T-helper 2 cell treated with Interferon-gamma antibody and Interleukin-4, amounts not matched to agents 5 μg/mL and 100 μg/mL, for 36 hours (primary cell): ENCODE measurements around the gene CAD.
"Not testable (repeated sequence)": the region's sequence is repeated elsewhere in the genome, so short reads cannot be mapped to it uniquely, and the experiment has no call there.

Source experiments
- DNase-seq: peaks from one replicate; pipeline ENCODE4 v3.0.0; 2021; ENCODE audit warnings: low spot score
- H3K27ac Mint-ChIP-seq: one replicate; pipeline ENCODE4 v1.8.0; 2021; ENCODE audit warnings: mild to moderate bottlenecking, mixed read lengths
- H3K27me3 Mint-ChIP-seq: one replicate; pipeline ENCODE4 v1.8.0; 2021; ENCODE audit warnings: low read depth, mixed read lengths
- H3K36me3 Mint-ChIP-seq: one replicate; pipeline ENCODE4 v1.8.0; 2021; ENCODE audit warnings: low read depth, mixed read lengths
- H3K4me1 Mint-ChIP-seq: one replicate; pipeline ENCODE4 v1.8.0; 2021; ENCODE audit warnings: low read depth, mixed read lengths
- H3K4me3 Mint-ChIP-seq: one replicate; pipeline ENCODE4 v1.8.0; 2022; ENCODE audit warnings: mild to moderate bottlenecking, moderate library complexity, mixed read lengths
- H3K9me3 Mint-ChIP-seq: one replicate; pipeline ENCODE4 v1.8.0; 2021; ENCODE audit warnings: mixed read lengths

Gene CAD

DNA sequence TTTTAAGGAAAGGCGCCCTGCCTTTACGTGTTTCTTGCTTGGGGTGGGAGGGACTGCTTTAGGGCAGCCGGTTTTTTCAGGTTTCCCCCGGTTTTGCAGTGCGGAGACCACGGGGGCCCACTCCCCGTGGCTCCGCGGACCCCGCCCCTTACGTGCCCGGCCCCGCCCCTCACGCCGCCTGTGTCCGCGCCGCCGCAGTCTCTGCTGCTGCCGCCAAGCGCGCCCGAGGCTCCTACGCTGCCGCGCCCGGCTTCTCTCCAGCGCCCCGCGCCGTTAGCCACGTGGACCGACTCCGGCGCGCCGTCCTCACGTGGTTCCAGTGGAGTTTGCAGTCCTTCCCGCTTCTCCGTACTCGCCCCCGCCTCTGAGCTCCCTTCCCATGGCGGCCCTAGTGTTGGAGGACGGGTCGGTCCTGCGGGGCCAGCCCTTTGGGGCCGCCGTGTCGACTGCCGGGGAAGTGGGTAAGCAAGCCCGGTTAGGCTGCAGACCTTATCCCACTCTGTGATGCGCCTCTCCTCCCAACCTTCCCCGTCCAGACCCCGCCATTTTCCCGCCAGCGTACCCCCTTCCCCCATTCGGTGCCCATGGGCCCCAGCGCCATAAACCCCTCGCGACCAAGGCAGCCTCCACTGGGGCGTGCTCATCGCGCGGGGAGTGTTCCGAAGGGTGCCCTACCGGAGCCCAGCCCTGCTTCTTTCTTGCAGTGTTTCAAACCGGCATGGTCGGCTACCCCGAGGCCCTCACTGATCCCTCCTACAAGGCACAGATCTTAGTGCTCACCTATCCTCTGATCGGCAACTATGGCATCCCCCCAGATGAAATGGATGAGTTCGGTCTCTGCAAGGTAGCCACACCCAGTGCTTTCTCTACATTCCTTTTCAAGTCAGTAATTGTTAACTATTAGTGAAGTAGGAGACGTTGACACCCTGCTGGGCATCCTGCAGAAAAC, at the start of gene CAD:
Gene CAD (plus strand): TSS at position 197 of the 949 bp plus-strand sequence. CDS start 183 bp downstream, at position 380.
- H3K27me3 Mint-ChIP-seq, result no peaks in the 10 kb centered on the region
- peaks cover 35% of the 10 kb centered on the region for H3K4me1 Mint-ChIP-seq
- no peaks in the 10 kb centered on the region for H3K9me3 Mint-ChIP-seq
- H3K36me3 Mint-ChIP-seq, result peaks cover 53% of the 10 kb centered on the region
- peak within 1 kb of the TSS; percentile 94 for H3K27ac Mint-ChIP-seq
- H3K4me3 Mint-ChIP-seq, result peak within 1 kb of the TSS; percentile 96
- peak; percentile 87 for DNase-seq

- peaks cover 4% of the 10 kb centered on the region for H3K4me1 Mint-ChIP-seq
- H3K36me3 Mint-ChIP-seq, result no peaks in the 10 kb centered on the region
- no peak overlapping the region for H3K4me3 Mint-ChIP-seq
- H3K27ac Mint-ChIP-seq, result no peak overlapping the region
- peaks cover 20% of the 10 kb centered on the region for H3K27me3 Mint-ChIP-seq
- no peaks in the 10 kb centered on the region for H3K9me3 Mint-ChIP-seq
- no peak for DNase-seq
These were observed 46.4 kb upstream of the CAD start for GRCh38 chr2:27170581-27171337.

DNA sequence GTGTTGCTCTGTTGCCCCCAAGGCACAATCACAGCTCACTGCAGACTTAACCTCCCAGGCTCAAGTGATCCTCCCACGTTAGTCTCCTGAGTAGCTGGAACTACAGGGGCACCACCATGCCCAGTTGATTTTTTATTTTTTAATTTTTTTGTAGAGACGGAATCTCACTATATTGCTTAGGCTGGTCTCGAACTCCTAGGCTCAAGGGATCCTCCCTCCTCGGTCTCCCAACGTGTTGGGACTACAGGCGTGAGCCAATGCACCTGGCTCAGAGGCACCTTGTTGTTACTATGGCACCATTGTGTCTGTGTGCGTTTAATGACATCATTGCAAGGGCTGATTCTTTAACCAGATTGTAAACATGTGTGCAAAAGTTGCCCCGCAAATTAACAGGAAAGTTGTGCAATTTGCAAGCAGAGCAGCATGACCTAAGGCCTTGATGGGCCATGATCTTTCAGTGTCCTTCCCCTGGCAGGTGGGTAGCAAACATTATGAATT, 45.8 kb upstream of the CAD start:
- H3K27me3 Mint-ChIP-seq, result peaks cover 23% of the 10 kb centered on the region
- peaks cover 4% of the 10 kb centered on the region for H3K4me1 Mint-ChIP-seq
- no peaks in the 10 kb centered on the region for H3K36me3 Mint-ChIP-seq
- no peak overlapping the region for H3K4me3 Mint-ChIP-seq
- H3K27ac Mint-ChIP-seq, result no peak overlapping the region
- no peaks in the 10 kb centered on the region for H3K9me3 Mint-ChIP-seq
- DNase-seq, result no peak

DNA sequence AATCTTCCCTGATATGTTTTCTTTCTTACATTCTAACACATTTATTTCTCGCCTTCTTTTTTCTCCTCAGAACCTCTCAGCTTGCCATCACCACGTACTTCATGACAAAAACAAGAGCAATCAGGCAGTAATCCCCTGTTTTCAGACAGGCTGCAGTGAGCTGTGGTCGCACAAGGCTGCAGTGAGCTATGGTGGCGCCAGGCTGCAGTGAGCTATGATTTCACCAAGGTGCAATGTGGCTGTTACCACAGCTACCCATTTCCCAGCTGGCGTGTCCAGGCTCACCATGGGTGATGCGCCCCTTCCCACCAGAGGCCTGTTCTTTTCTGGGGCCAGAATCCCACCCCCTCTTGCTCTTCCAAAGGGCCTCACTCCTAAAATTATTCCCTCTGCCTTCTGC, 42.5 kb upstream of the CAD start:
- Mint-ChIP-seq H3K27me3 (peaks cover 40% of the 10 kb centered on the region), H3K27ac (no peak overlapping the region), H3K4me3 (no peak overlapping the region), H3K36me3 (no peaks in the 10 kb centered on the region), H3K9me3 (no peaks in the 10 kb centered on the region), H3K4me1 (peaks cover 4% of the 10 kb centered on the region)
- no peak for DNase-seq

DNA sequence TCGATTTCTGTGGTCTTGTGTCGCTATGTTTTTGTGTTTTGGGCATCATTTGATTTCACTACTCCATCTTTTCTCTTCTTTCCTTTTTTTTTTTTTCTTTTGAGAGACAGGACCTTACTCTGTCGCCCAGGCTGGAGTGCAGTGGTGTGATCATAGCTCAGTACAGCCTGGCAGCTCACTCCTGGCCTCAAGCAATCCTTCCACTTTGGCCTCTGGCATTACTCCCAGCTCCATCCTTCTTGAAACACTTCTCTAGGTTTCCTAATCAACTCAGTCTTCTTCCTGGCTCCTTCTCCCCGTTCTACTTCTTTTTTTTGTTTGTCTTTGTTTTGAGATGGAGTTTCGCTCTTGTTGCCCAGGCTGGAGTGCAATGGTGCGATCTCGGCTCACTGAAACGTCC, 41.8 kb upstream of the CAD start:
- H3K4me3 Mint-ChIP-seq, result no peak overlapping the region
- peaks cover 42% of the 10 kb centered on the region for H3K27me3 Mint-ChIP-seq
- no peak overlapping the region for H3K27ac Mint-ChIP-seq
- no peaks in the 10 kb centered on the region for H3K36me3 Mint-ChIP-seq
- DNase-seq, result no peak
- peaks cover 1% of the 10 kb centered on the region for H3K4me1 Mint-ChIP-seq
- H3K9me3 Mint-ChIP-seq, result no peaks in the 10 kb centered on the region

- not testable (repeated sequence) for H3K27ac Mint-ChIP-seq, H3K4me3 Mint-ChIP-seq, H3K4me1 Mint-ChIP-seq, H3K9me3 Mint-ChIP-seq, H3K36me3 Mint-ChIP-seq, DNase-seq
- peaks cover 41% of the 10 kb centered on the region for H3K27me3 Mint-ChIP-seq
These were observed 41.4 kb upstream of the CAD start for GRCh38 chr2:27175781-27176180.

GRCh38 chr2:27177441-27178351, 39.5 kb upstream of the CAD start:
- Mint-ChIP-seq H3K27me3 (peaks cover 40% of the 10 kb centered on the region), H3K9me3 (no peaks in the 10 kb centered on the region), H3K27ac (no peak overlapping the region), H3K4me1 (no peaks in the 10 kb centered on the region), H3K4me3 (no peak overlapping the region), H3K36me3 (no peaks in the 10 kb centered on the region)
- DNase-seq, result no peak

GRCh38 chr2:27178469-27178868, 38.7 kb upstream of the CAD start:
- H3K36me3 Mint-ChIP-seq, result no peaks in the 10 kb centered on the region
- no peaks in the 10 kb centered on the region for H3K4me1 Mint-ChIP-seq
- DNase-seq, result no peak
- peaks cover 40% of the 10 kb centered on the region for H3K27me3 Mint-ChIP-seq
- H3K4me3 Mint-ChIP-seq, result no peak overlapping the region
- H3K27ac Mint-ChIP-seq, result no peak overlapping the region
- no peaks in the 10 kb centered on the region for H3K9me3 Mint-ChIP-seq

DNA sequence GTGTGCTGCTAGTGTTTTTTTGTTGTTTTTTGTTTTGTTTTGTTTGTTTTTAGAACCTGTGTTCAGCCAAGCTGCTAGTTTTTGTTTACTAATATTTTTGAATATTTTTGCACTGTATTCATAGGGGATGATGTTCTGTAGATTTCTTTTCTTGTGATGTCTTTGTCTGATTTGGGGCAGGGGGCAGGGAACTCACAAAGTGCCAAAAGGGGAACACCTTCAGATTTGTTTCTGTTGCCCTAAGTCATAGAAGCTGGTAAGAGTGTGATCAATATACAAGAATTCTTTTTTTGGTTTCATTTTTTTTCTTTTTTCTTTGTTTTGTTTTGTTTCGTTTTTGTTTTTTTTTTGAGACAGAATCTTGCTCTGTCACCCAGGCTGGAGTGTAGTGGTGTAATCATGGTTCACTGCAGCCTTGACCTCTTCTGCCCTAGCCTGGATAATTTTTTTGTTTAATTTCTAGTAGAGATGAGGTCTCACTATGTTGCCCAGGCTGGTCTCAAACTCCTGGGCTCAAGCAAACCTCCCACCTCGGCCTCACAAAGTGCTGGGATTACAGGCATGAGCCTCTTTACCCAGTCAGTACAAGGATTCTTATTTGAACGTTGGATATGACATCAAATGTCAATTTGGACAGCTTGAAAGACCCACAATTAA, 37.7 kb upstream of the CAD start:
- no peaks in the 10 kb centered on the region for H3K9me3 Mint-ChIP-seq
- peaks cover 5% of the 10 kb centered on the region for H3K4me1 Mint-ChIP-seq
- no peak overlapping the region for H3K4me3 Mint-ChIP-seq
- no peak overlapping the region for H3K27ac Mint-ChIP-seq
- DNase-seq, result no peak
- peaks cover 46% of the 10 kb centered on the region for H3K27me3 Mint-ChIP-seq
- H3K36me3 Mint-ChIP-seq, result no peaks in the 10 kb centered on the region

DNA sequence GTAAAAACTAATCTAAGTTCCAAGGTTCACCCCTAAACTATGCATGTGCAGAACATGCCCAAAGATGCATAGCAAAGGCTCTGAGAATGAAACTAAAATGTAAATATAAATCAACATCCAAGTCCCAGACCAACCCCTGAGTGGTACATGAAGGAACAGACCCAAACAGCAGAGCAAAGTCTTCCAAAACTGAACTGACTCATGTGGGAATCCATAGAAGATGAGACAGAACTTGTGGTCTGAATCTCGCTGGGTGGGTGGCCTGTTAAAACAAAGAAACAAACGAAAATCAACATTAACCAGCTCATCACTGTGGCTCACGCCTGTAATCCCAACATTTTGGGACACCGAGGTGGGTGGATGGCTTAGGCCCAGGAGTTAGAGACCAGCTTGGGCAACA, 34.8 kb upstream of the CAD start:
- DNase-seq, result no peak
- Mint-ChIP-seq H3K27ac (no peak overlapping the region), H3K9me3 (no peaks in the 10 kb centered on the region), H3K36me3 (no peaks in the 10 kb centered on the region), H3K4me3 (no peak overlapping the region), H3K27me3 (peaks cover 45% of the 10 kb centered on the region), H3K4me1 (peaks cover 5% of the 10 kb centered on the region)

- Mint-ChIP-seq H3K27ac (no peak overlapping the region), H3K9me3 (no peaks in the 10 kb centered on the region), H3K4me3 (no peak overlapping the region), H3K27me3 (peaks cover 38% of the 10 kb centered on the region), H3K36me3 (no peaks in the 10 kb centered on the region), H3K4me1 (peaks cover 5% of the 10 kb centered on the region)
- no peak for DNase-seq
These were observed 33.1 kb upstream of the CAD start for GRCh38 chr2:27184115-27184514.

GRCh38 chr2:27185331-27186026, 31.7 kb upstream of the CAD start:
- no peak overlapping the region for H3K27ac Mint-ChIP-seq
- H3K27me3 Mint-ChIP-seq, result peaks cover 28% of the 10 kb centered on the region
- DNase-seq, result no peak

More at GRCh38 chr2:27185331-27186026, 31.7 kb upstream of the CAD start:
- H3K36me3 Mint-ChIP-seq, result no peaks in the 10 kb centered on the region
- H3K4me3 Mint-ChIP-seq, result no peak overlapping the region
- H3K4me1 Mint-ChIP-seq, result peaks cover 5% of the 10 kb centered on the region
- no peaks in the 10 kb centered on the region for H3K9me3 Mint-ChIP-seq
